ENCODE measurements around the gene BAG1. TPM values are rescaled to one million over a fixed set of nuclear protein-coding genes. Genes with fewer than 3 reads are reported as not detected.

Gene BAG1
- total RNA-seq, 1 experiment from 2014 or later: 58.1 TPM

DNA sequence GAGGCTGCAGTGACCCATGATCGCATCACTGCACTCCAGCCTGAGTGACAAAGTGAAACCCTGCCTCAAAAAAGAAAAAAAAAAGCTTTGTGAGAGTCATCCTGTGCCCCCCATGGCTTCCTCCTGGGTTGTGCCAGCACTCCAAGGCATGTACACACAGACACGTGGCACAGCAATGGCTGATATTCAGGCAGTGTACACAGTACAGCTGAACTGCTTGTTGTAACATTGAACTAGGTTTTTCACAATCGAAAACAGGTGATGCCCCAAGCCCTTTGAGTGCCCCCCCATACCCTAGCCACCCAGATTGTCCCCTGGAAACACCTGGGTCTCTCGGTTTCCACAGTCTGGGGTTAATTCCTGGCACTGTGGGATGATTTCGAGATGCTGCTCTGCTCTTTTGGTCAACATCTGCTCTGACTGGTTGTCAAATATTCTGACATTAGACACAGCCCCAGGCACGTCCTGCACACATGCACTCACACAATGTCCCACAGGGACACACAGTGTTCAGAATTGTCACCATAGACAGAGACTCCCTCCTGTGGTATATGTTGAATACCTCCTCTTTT is 15.3 kb downstream of the BAG1 start:
- in situ Hi-C loops (cut with HindIII; ENCODE audit: low sequenced_read_pairs): no loop called here
- DNase-seq (ENCODE audit: low spot score): no peak

DNA sequence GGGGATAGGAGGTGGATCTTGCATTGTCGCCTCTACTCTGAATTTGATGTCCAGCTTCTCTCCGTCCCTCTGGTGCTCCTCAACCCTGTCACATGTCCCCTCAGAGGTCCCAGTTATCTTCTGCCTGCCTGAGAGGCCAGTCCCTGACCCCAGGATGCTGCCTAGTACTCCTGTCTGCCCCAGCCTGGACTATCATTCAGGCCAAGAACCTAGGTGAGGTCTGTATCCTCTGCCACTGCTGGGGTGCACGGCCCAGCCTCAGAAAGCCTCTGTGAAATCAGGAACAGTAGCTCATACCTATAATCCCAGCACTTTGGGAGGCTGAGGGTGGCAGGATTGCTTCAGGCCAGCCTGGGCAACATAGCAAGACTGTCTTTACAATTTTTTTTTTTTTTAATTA is 15.9 kb downstream of the BAG1 start:
- in situ Hi-C loops (cut with HindIII; ENCODE audit: low sequenced_read_pairs): no loop called here
- no peak for DNase-seq (ENCODE audit: low spot score)

DNA sequence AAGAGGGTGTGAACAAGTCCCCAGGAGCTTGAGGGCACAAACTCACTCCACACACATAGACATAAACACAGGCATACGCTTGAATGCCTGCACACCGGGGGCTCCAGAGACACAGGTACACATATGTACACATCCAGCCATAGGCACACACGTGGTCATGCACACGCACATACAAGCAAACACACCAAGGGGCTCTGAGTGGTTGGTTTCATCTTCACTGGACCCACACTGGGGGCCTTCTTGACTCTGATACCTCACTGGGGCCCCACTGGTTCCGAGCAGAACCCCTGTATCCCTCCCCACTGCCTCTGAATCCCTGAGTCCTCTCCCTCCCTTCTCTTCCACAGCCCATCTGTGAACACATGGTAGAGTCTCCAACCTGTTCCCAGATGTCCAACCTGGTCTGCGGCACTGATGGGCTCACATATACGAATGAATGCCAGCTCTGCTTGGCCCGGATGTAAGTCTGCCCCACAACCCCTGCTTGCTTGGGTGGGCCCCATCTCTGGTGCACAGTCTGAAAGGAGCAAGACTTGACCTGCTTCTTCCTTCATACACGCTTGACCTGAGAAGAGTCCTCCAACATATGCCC is 18.1 kb downstream of the BAG1 start:
- no peak for DNase-seq (ENCODE audit: low spot score)
- in situ Hi-C loops (cut with HindIII; ENCODE audit: low sequenced_read_pairs): no loop called here

DNA sequence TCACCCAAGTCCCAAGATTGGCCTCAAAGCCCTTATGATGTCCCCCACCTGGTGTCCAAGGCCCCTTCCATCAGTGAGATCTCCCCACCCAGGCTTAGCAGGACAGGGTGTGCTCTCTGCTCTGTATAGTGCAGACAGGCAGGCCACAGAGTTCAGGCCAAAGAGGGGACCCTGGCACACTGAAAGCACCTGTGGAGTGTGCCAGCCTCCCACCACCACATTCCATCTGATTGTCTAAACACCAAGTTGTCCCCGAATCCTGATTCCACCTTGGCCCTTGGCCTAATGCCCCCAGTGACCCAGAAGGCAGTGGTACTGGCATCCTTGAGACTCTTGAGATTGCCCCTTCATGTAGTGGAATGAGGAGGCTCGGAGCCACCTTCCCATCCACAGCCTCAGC is 19.2 kb downstream of the BAG1 start:
- DNase-seq (ENCODE audit: low spot score): no peak
- in situ Hi-C loops (cut with HindIII; ENCODE audit: low sequenced_read_pairs): no loop called here

DNA sequence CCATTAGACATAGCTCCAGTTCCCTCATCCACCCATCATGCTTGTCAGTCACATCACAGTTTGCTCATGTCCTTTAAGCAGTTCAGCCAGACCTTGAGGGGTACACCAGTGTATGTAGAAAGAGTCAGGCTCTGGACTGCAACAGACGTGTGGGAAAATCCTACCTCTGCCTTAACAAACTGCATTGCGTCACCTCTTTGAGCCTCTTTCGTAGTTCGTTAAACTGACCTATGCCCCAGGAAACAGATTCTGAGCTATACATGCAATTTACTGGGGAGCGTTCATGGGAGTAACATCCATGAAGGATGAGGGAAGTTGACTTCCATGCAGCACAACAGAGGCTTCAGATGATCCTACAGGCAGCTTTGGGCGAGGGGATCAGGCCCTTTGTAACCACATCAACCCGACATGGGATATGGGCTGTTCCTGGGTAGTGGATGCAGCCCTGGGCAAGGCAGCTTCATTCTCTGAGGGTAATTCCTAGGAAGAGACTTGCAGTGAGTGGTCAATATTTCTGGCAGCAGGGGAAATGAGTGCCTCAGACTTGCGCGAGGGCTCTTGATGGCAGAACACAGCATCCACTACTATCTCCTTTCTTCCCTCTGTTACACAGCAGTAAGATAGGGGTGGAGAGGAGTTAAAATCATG is 20.2 kb downstream of the BAG1 start:
- DNase-seq (ENCODE audit: low spot score): no peak
- in situ Hi-C loops (cut with HindIII; ENCODE audit: low sequenced_read_pairs): no loop called here

DNA sequence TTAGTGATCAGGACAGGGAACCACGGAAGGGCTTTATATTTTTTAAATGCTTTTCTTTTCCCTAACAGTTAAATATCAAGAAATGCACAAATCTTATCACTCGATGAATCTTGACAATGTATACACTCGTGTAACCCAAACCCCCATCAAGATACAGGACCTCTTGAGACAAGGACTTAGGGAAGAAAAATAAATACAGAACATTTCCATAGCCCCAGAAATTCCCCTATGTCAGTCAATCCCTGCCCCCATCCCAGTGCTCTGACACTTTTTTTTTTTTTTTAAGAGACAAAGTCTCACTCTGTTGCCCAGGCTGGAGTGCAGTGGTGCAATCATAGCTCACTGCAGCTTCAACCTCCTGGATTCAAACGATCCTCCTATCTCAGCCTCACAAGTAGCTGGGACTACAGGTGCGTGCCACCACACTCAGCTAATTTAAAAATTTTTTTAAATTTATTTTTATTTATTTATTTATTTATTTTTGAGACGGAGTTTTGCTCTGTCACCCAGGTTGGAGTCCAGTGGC is 21.8 kb downstream of the BAG1 start:
- no peak for DNase-seq (ENCODE audit: low spot score)
- in situ Hi-C loops (cut with HindIII; ENCODE audit: low sequenced_read_pairs): no loop called here

DNA sequence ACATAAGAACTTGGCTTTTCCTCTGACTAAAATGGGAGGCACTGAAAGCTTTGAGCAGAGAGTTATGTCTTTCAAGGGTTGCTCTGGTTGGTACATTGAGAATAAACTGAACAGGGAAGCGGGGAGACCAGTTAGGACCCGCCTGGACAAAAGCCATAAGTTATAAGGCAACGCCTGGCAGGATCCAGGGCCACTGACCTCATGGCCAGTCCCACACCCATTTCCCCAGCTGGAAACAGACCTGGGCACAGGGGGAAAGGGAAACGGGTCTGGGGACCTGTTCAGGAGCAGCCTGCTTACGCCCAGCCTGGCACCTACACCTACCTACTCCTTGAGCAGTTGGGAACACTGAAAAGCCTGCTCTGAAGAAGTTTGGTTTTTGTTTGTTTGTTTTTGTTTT is 23.2 kb downstream of the BAG1 start:
- no peak for DNase-seq (ENCODE audit: low spot score)
- in situ Hi-C loops (cut with HindIII; ENCODE audit: low sequenced_read_pairs): no loop called here

DNA sequence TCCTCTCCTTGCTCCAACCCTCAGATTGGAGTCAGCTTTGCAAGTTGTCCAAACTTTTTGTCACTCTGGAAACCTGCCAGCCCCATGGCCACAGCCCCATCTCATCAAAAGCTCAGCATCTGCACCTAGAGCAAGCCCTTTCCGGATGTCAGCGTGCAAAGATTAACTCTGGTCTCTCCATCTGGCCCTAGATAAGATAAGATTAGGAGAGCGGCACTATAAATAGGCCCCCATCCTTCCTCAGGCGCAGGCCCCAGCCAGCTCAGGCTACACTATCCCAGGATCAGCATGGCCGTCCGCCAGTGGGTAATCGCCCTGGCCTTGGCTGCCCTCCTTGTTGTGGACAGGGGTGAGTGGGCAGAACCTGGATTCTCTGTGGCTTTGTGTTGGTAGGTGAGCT is 24.6 kb downstream of the BAG1 start, which contains the start of gene SPINK4:
TSS of gene SPINK4 (plus strand) at position 247 of the 400 bp plus-strand sequence. CDS start at position 289, 42 bp downstream.
- in situ Hi-C loops (cut with HindIII; ENCODE audit: low sequenced_read_pairs): no loop called here
- no peak for DNase-seq (ENCODE audit: low spot score)

DNA sequence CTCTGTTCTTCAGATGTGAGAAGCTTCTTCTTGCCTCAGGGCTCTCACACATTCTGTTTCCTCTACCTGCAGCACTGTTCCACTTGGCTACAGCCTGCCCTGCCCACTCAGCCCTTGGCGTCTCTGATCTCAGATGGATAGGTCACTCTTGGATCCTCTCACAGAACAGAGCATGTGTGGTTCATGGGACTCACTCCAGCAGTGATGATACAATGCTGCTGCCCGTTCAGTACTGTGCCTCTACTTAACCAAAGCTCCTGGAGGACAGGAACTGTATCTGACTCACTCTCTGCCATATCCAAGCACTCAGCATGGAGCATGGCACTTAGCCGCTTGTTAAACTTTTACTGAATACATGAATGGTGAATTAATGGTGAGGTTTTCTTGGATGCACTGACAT is 27.9 kb downstream of the BAG1 start:
- DNase-seq (ENCODE audit: low spot score): no peak
- in situ Hi-C loops (cut with HindIII; ENCODE audit: low sequenced_read_pairs): no loop called here

DNA sequence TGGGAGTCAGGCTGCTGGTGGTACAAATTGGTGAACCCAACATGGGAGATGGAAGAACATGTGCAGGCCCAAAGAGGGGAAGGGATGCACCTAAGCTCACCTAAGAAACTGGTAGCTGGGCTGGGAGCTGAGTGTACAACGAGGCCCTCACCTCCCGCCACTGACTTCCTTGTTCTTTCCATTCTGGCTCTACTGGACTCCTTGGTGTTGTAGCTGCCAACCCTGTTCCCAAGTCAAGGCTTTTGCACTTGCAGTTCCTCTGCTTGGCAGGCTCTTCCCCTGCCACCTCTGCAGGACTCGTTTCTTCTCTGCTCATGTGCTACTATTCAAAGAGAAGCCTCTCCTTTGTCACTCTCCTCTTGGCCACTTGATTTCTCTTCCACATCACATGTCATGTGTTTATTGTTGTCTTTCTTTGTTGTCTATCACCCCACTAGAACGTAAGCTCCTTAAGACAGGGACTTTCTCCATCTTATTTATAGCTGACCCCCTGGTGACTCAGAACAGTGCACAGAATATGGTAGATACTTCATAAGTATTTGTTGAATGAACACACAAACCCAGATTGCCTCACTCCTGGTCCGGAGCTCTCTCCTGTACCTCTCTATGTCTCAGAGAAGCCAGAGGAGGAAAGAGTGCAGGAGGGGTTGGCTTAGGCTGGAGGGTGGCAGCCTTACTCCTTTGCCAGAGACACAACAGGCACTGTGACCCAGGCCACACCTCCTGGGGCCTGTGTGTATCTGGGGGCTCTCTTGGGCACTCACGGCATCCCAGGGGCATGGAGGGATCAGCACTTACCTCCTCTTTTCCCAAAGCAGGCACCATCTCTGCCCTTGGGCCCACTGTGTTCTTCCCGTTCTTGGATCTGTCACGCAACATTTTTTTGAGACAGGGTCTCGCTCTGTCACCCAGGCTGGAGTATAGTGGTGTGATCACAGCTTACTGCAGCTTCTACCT is 29.7 kb downstream of the BAG1 start:
- in situ Hi-C loops (cut with HindIII; ENCODE audit: low sequenced_read_pairs): no loop called here
- peak; percentile 7 for DNase-seq (ENCODE audit: low spot score)

DNA sequence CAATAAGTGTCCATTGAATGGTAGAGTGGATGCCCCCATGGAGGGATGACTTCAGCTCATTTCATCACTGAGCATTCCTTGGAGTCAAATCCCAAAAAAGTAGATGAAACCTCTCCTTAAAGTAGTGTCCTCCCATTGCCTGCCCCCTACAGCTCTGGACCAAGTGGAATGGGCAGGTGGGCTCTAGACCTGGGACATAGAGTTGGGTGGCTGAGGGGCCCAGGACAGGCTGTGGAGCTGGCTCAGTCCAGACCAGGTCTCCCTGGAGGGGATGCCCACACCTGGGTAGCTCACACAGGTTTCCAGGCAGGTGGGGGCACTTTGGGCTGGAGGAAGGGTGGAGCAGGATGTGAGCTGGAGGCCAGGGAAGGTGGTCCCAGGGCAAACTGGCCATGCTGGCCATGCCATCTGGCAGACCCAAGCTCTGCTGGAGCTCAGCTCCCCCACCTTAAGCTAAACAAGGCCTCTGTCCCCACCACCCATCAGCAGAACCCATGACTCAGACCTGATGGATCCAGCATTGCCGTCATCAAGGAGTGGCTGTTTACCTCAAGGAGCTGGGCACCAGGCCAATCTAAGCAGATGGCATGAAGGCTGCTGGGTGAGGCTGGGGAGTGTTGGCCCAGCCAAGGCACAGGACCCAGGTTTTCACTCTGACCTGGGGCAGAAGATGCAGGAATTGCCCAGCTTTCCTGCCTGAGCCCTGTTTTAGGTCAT is 30.7 kb downstream of the BAG1 start:
- in situ Hi-C loops (cut with HindIII; ENCODE audit: low sequenced_read_pairs): no loop called here
- DNase-seq (ENCODE audit: low spot score): peak; percentile 82

DNA sequence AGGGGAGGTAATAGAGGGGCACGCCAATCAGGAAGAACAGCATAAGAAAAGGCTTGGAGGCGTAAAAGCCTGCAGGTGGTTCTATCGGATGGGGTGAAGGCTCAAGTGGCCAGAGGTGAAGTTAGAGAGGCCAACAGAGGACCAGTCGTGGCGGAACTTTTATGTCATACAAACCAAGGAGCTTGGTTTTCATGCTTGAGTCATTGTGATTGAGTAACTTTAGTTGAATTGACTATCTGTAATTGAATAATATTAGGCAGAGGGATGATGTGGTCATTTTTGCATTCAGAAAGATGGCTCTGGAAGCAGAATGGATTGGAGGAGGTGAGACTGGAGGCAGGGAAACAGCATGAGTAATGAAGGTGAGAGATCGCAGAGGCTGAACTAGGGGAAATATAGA is 31.7 kb downstream of the BAG1 start:
- in situ Hi-C loops (cut with HindIII; ENCODE audit: low sequenced_read_pairs): no loop called here
- DNase-seq (ENCODE audit: low spot score): no peak

DNA sequence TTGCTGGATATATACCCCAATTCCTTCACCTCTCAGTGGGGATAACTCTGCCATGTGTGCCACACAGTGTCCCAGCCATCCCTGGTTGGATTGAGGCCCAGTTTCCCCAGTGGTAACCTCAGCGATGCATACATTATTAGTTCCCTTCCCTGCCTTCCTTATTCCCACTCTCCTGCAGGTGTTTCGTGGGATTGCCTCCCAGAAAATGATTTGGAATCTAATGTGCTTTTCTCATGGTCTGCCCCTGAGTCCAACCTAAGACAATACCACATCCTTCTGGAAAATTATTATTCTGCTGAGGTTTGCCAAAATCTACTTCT is 32.9 kb downstream of the BAG1 start:
- in situ Hi-C loops (cut with HindIII; ENCODE audit: low sequenced_read_pairs): no loop called here
- no peak for DNase-seq (ENCODE audit: low spot score)

DNA sequence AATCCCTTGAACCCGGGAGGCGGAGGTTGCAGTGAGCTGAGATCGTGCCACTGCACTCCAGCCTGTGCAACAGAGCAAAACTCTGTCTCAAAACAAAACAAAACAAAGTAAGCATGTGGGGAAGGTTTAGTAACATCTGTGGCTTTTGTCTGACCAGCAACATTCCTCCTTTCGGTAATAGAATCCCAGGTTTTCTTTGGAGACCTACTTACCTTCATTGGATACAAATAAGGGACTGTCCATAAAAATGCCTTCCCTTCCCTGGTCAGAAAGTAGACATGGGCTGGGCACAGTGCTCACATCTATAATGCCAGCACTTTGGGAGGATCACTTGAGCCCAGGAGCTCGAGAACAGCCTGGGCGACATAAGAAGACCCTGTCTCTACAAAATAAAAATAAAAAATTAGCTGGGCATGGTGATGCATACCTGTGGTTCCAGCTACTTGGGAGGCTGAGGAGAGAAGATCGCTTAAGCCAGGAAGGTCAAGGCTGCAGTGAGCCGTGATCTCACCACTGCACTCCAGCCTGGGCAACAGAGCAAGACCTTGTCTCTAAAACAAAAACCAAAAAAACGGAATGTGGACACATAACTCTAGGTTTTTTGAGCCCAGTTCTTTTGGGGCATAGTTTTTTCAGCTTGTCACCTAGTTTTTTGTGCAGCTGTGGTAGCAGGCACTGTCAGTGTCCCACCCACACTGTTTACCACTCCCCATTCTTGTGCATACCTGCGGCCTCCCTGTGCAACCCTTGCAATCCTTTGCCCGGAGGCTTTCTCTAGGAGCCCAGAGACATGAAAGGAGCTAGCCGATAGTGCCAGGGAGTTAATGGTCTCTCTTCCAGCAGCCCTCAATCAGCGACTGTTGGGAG is 33.5 kb downstream of the BAG1 start:
- DNase-seq (ENCODE audit: low spot score): no peak
- in situ Hi-C loops (cut with HindIII; ENCODE audit: low sequenced_read_pairs): no loop called here

DNA sequence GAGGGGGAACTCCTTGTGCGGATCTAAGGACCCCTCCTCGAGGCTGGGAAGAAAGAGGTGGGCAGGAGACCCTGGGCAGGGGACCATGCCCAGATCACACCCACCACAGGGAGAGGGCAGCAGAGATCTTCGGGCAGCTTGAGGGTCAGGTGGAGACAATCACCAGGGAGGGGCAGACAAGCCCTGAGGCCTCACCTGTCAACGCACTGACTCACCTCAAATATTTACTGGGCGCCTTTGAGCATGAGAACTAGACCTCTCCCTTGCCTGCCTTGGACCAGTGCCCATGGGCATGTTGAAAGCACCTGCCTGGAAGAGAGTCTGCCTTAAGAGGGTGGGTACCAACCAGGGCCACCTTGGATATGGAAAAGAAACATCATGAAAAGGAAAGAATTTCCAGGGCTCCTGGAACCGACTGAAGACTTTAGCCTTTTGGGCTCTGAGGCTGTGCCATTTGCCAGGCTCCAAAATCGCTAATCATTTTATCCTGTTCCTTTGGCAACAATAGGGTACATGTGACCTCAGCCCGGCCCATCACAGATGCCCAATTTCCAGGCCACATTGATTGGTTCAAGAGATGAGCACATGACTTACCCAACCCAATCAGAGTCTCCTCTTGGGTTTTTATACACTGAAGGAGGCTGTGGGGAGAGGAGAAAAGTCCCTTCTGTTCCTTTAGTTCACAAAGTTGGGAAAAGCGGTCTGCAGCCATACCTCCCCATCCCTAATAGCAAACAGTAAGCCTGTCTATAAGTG is 35.0 kb downstream of the BAG1 start:
- in situ Hi-C loops (cut with HindIII; ENCODE audit: low sequenced_read_pairs): no loop called here
- DNase-seq (ENCODE audit: low spot score): no peak

DNA sequence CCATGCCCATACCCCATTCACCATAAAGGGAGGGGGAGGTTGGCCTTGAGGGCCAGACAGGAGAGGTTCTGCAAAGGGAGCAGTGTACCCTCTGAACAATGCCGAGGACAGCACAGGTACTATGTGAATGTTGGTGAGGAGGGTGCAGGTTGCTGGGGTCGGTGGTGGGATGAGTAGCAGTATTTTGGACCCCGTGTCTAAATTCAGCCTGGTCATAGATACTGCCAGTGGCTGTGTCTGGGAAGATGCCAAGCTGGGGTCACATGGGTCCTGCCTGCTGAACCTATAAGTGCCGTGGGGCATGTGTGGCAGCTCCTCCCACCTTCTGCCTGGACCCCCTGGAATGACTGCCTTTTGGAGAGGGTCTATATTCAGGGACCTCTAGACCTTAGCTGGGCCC is 35.9 kb downstream of the BAG1 start:
- in situ Hi-C loops (cut with HindIII; ENCODE audit: low sequenced_read_pairs): no loop called here

DNA sequence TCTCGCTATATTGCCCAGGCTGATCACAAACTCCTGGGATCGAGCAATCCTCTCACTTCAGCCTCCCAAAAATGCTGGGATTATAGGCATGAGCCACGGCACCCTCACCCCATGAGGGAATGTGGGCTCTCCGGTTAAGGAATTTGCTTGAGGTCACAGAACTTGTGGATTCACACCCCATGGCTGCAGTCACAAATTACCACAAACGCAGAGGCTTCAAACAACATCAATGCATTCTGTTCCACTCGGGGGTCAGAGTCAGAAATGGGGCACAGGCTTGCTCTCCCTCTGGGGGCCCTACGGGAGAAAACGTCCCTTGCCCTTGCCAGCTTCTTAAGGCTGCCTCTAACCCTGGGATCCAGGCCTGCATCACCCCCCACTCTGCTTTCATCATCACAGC is 36.8 kb downstream of the BAG1 start:
- no peak for DNase-seq (ENCODE audit: low spot score)
- in situ Hi-C loops (cut with HindIII; ENCODE audit: low sequenced_read_pairs): no loop called here

More for the DNA sequence above, 35.9 kb downstream of the BAG1 start:
- no peak for DNase-seq (ENCODE audit: low spot score)

DNA sequence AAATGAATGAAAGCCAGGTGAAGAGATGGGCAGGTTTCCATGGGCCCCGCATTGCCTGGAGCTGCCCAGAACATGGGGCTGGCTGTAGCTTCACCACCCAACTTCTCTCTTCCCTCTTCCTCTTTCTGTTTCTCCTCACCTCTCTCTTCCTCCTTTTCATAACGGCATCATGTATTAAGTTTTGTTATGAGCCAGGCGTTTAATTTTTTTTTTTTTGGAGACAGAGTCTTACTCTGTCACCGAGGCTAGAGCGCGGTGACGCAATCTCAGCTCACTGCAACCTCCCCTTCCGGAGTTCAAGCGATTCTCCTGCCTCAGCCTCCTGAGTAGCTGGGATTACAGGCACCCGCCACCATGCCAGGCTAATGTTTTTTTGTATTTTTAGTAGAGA is 37.5 kb downstream of the BAG1 start:
- in situ Hi-C loops (cut with HindIII; ENCODE audit: low sequenced_read_pairs): no loop called here
- DNase-seq (ENCODE audit: low spot score): no peak
